Measurements from ENCODE around the gene NDUFS1.

- TF ChIP-seq CTCF (conservative IDR thresholded peaks at IDR 0.05; ENCODE audit: low read depth, low read length) (no peak), EZH2phosphoT487 (IDR thresholded peaks at IDR 0.05; ENCODE audit: borderline replicate concordance, low read length) (no peak), EZH2 (IDR thresholded peaks at IDR 0.05; ENCODE audit: low read length, unreplicated experiment) (no peak)
These were observed 53.7 kb downstream of the NDUFS1 start for GRCh38 chr2:206105541-206105940.
